Bronchial epithelial cell (primary cell): ENCODE data around the gene SLC25A29. TPM values are rescaled to one million over a fixed set of nuclear protein-coding genes. Genes with fewer than 3 reads are reported as not detected.

ENCODE experiments used
- DNase-seq: peaks from one replicate; pipeline ENCODE4 v3.0.0-alpha.2; 2010; ENCODE audit warnings: low read depth
- FAIRE-seq: peaks from 2 replicates; lab custom pipeline; 2011; peaks lifted over from hg19 to GRCh38; lab: Jason Lieb, UNC
- H3K27me3 ChIP-seq: 2 replicates; pipeline ENCODE4 v1.5.1; 2011; ENCODE audit warnings: low read length; ENCODE audit not compliant: control insufficient read depth, insufficient read depth
- H3K36me3 ChIP-seq: 2 replicates; pipeline ENCODE4 v1.5.1; 2011; ENCODE audit warnings: low read length; ENCODE audit not compliant: control insufficient read depth, insufficient read depth
- H3K4me3 ChIP-seq: 2 replicates; pipeline ENCODE4 v1.5.1; 2011; ENCODE audit warnings: mild to moderate bottlenecking, low read depth, low read length, control low read depth
- CTCF ChIP-seq: IDR thresholded peaks from 2 replicates; pipeline ENCODE4 v1.5.1; 2011; ENCODE audit warnings: mild to moderate bottlenecking, moderate library complexity, low read length, control low read depth, inconsistent platforms; ENCODE audit not compliant: insufficient read depth, severe bottlenecking
- total RNA-seq: library from RNA; depleted of rRNA; stranded (reverse); fragments of >200 nt; gene quantifications from 2 replicates; pipeline ENCODE4 v1.2.1, GENCODE V29; 2014

SLC25A29 gene
- total RNA-seq, 1 donor from 2014 or later: 16.1 TPM

- Histone ChIP-seq H3K27me3 (no peaks in the 10 kb centered on the region), H3K4me3 (no peak overlapping the region), H3K36me3 (peaks cover 2% of the 10 kb centered on the region)
- peak; percentile 82 for DNase-seq
- TF ChIP-seq CTCF: no peak
- FAIRE-seq: no peak
Measured at GRCh38 chr14:100282766-100283419, 23.4 kb downstream of the SLC25A29 start.

DNA sequence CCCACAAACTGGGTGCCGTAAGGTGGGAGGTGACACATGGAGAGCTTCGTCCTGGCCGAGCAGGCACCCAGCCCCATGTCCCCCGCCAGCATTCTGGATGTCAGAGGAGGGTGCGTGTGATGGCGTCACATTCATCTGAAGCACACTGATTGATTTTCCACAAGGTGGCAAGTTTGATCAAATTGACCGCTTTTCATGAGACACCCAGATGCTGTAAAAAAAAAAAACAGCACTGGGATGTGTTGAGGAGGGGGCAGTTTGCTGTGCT lies 24.2 kb downstream of the SLC25A29 start:
- no peak overlapping the region for H3K4me3 ChIP-seq

DNA sequence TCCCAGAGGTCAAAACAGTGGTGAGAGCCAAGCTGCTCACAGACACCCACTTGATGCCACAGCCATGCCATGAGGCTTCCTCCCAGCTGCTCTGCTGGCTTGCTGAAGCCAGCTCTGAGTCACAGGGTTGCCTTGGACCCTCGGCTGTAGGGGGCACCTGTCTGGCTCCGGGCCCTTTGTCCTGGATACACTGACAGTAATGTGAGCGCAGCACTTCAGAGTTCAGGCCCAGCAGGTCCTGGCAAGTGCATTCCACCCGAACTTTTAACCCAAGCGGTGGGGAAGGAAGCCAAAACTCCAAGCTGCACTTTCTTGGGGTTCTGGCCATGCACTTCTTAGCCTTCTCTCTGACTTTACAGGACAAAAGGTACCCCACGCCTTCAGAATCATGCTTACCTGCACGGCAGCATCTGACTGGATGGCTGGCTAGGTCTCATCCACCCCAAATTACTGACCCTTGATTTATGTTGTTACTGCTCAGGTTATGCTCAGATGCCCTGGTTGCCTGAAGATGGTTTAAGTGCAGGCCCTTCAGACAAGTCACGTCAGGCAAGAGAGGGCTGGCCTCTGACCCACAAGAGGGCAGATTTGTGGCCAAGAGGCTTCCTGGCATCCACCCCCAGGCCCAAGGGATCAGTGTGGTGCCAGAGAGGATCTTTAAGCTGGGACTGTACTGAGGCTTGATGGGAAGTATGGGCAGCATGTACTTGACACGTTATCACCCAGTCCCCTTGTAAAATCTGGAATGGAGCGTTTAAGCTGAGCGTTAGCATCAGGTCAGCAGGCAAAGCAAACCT lies 24.8 kb downstream of the SLC25A29 start:
- Histone ChIP-seq H3K36me3 (peaks cover 2% of the 10 kb centered on the region), H3K4me3 (no peak overlapping the region), H3K27me3 (no peaks in the 10 kb centered on the region)
- no peak for TF ChIP-seq CTCF
- DNase-seq: peak; percentile 26
- no peak for FAIRE-seq

More for the DNA sequence above, 24.2 kb downstream of the SLC25A29 start:
- no peak for TF ChIP-seq CTCF
- Histone ChIP-seq H3K27me3 (no peaks in the 10 kb centered on the region), H3K36me3 (peaks cover 2% of the 10 kb centered on the region)
- FAIRE-seq (no peak), DNase-seq (no peak)

- no peak for DNase-seq
- Histone ChIP-seq H3K27me3 (no peaks in the 10 kb centered on the region), H3K36me3 (peaks cover 4% of the 10 kb centered on the region), H3K4me3 (no peak overlapping the region)
- FAIRE-seq: no peak
- no peak for TF ChIP-seq CTCF
Measured at GRCh38 chr14:100279563-100279962, 26.7 kb downstream of the SLC25A29 start.

DNA sequence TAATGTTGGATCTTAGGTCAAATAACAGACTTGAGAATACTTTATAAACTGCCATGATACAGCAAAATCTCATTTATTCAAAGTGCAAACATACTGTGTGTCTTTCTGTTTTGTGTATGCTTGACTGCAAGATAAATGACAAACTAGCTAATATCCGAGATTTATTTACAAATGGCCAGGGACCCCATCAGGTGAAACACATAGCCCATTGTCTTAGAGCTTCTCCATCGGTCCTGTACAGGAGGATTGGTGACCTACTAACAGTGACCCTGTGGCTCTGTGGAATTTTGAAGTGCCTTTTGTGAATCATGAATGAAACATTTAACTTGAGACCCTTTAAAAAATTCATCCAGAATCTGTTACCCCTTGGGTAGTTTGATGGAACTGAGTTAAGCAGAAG lies 27.1 kb downstream of the SLC25A29 start:
- H3K4me3 ChIP-seq: no peak overlapping the region
- no peak for TF ChIP-seq CTCF
- H3K27me3 ChIP-seq: no peaks in the 10 kb centered on the region
- DNase-seq: no peak
- FAIRE-seq: no peak
- H3K36me3 ChIP-seq: peaks cover 4% of the 10 kb centered on the region
